Kidney epithelial cell (primary cell): ENCODE data around the gene PCBP3. TPM values are rescaled to one million over a fixed set of nuclear protein-coding genes. Genes with fewer than 3 reads are reported as not detected.

Source experiments
- DNase-seq: peaks from one replicate; pipeline ENCODE4 v3.0.0-alpha.2; 2010; ENCODE audit warnings: low read depth
- H3K27me3 ChIP-seq: 2 replicates; pipeline ENCODE4 v1.6.0; 2011; ENCODE audit warnings: low read length; ENCODE audit not compliant: control insufficient read depth, insufficient read depth
- H3K36me3 ChIP-seq: 2 replicates; pipeline ENCODE4 v1.5.1; 2011; ENCODE audit warnings: low read length; ENCODE audit not compliant: control insufficient read depth, insufficient read depth
- H3K4me3 ChIP-seq: 2 replicates; pipeline ENCODE4 v1.5.1; 2011; ENCODE audit warnings: low read depth, mild to moderate bottlenecking, control low read depth, low read length
- total RNA-seq: library from RNA; depleted of rRNA; stranded (reverse); fragments of >200 nt; gene quantifications from 2 replicates; pipeline ENCODE4 v1.2.3, GENCODE V29; 2015
- TF ChIP-seq, protein P1 (sequence below): IDR thresholded peaks from 2 replicates; pipeline ENCODE4 v1.5.1; 2011; ENCODE audit warnings: mild to moderate bottlenecking, moderate library complexity, low read length, control low read depth, inconsistent platforms; ENCODE audit not compliant: insufficient read depth, poor library complexity, severe bottlenecking

Gene PCBP3
- total RNA-seq, 1 donor from 2014 or later = 1.3 TPM

- Histone ChIP-seq H3K27me3 (peaks cover 2% of the 10 kb centered on the region), H3K4me3 (no peak overlapping the region), H3K36me3 (no peaks in the 10 kb centered on the region)
- TF ChIP-seq, protein P1, sequence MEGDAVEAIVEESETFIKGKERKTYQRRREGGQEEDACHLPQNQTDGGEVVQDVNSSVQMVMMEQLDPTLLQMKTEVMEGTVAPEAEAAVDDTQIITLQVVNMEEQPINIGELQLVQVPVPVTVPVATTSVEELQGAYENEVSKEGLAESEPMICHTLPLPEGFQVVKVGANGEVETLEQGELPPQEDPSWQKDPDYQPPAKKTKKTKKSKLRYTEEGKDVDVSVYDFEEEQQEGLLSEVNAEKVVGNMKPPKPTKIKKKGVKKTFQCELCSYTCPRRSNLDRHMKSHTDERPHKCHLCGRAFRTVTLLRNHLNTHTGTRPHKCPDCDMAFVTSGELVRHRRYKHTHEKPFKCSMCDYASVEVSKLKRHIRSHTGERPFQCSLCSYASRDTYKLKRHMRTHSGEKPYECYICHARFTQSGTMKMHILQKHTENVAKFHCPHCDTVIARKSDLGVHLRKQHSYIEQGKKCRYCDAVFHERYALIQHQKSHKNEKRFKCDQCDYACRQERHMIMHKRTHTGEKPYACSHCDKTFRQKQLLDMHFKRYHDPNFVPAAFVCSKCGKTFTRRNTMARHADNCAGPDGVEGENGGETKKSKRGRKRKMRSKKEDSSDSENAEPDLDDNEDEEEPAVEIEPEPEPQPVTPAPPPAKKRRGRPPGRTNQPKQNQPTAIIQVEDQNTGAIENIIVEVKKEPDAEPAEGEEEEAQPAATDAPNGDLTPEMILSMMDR = no peak
- no peak for DNase-seq
Measured at GRCh38 chr21:45941717-45942546, 298.4 kb downstream of the PCBP3 start.

GRCh38 chr21:45942755-45943629, 299.5 kb downstream of the PCBP3 start:
- TF ChIP-seq, protein P1 = no peak
- Histone ChIP-seq H3K4me3 (no peak overlapping the region), H3K36me3 (no peaks in the 10 kb centered on the region), H3K27me3 (peaks cover 2% of the 10 kb centered on the region)
- no peak for DNase-seq

GRCh38 chr21:45943630-45944540, 300.4 kb downstream of the PCBP3 start:
- H3K36me3 ChIP-seq = no peaks in the 10 kb centered on the region
- TF ChIP-seq, protein P1 = no peak
- no peak for DNase-seq
- H3K4me3 ChIP-seq = no peak overlapping the region
- H3K27me3 ChIP-seq = peaks cover 4% of the 10 kb centered on the region

DNA sequence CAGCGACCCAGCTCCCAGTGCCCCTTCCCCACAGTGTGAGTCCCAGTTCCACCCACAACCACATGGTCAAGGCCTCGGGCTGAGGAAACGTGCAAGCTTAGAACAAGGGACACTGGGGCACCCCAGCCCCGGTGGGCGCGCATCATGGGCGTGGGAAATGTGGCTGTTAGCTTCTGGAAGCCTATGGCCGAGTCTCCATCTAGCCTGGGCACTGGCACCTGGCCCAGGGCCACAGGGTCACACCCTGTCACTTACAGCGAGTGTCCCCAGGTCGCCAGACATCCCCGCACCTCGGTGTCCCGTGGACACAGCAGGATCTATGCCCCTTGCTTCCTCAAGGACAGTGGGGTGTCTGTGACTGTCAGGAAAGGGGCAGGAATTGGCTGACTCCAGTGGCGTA, 301.1 kb downstream of the PCBP3 start:
- Histone ChIP-seq H3K27me3 (peaks cover 8% of the 10 kb centered on the region), H3K4me3 (no peak overlapping the region), H3K36me3 (no peaks in the 10 kb centered on the region)
- TF ChIP-seq, protein P1 = no peak
- no peak for DNase-seq

DNA sequence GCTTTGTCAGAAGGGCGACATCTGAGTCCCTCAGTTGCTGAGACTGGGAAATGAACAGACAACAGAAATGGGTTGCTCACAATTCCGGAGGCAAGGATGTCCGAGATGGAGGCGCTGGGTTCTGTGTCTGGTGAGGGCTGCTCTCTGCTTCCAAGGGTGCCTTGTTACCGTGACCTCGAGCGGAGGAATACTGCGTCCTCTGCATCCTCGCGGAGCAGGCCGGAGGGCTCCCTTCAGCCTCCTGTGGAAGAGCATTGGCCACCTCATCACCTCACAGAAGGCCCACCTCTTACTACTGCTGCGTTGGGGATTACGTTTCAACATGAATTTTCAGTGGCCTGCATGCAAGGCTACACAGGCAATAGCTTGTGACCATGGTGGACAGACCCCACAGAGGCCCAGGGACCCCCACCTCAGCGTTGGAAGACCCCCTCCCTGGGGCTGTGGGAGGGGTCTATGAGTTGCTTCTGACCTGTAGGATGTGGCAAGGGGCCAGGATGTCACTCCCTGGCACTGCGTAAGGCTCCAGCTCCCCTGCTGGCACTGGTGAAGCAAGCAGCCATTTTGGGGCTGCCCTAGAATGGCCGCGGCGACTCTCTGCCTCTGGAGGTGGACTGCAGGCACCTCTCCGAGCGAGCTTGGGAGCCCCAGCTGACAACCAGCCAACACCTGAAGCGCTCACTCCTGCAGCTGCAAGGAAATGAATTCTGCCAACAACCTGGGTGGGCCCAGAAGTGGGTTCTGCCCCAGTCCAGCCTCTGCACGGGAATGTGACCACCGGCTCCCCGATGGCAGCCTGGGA, 301.7 kb downstream of the PCBP3 start:
- H3K4me3 ChIP-seq = no peak overlapping the region
- peaks cover 15% of the 10 kb centered on the region for H3K27me3 ChIP-seq
- H3K36me3 ChIP-seq = no peaks in the 10 kb centered on the region
- no peak for DNase-seq
- TF ChIP-seq, protein P1 = no peak
